ENCODE data around the gene LMNB1.
"Not testable (repeated sequence)": the region's sequence is repeated elsewhere in the genome, so short reads cannot be mapped to it uniquely, and the experiment has no call there.

GRCh38 chr5:126843375-126843774 lies 66.4 kb downstream of the LMNB1 start:
- TF ChIP-seq EZH2 (IDR thresholded peaks at IDR 0.05); POLR2AphosphoS5 (IDR thresholded peaks at IDR 0.05; ENCODE audit: borderline replicate concordance, low read depth, low read length): not testable (repeated sequence)
